GM19351 (cell line): ENCODE results near the gene FCHO2.

ENCODE experiments used
- ATAC-seq: cut with Tn5 transposase; IDR thresholded peaks from one replicate; pipeline ENCODE4 v1.9.1; 2021; ENCODE audit warnings: mild to moderate bottlenecking, moderate library complexity; ENCODE audit not compliant: unreplicated experiment

FCHO2 gene

GRCh38 chr5:73132759-73133158, 176.9 kb downstream of the FCHO2 start:
- ATAC-seq: no peak

GRCh38 chr5:73135021-73135420, 179.2 kb downstream of the FCHO2 start:
- ATAC-seq: no peak

GRCh38 chr5:73135429-73136054, 179.7 kb downstream of the FCHO2 start:
- ATAC-seq: no peak

GRCh38 chr5:73136055-73136562, 180.3 kb downstream of the FCHO2 start:
- ATAC-seq: no peak

GRCh38 chr5:73137563-73138530, 182.0 kb downstream of the FCHO2 start:
- no peak for ATAC-seq

GRCh38 chr5:73139485-73139884, 183.6 kb downstream of the FCHO2 start:
- ATAC-seq: no peak
